OCI-LY7 (cell line): ENCODE results near the gene PARD3B.

ENCODE experiments used
- CTCF ChIP-seq: fragments of 200-600 bp; sonication (generic); conservative IDR thresholded peaks from 2 replicates; pipeline ENCODE4 v1.5.1; 2014; ENCODE audit warnings: mild to moderate bottlenecking, antibody characterized with exemption, low read length, moderate library complexity, mixed read lengths
- EZH2phosphoT487 ChIP-seq: fragments of 200-600 bp; sonication (generic); IDR thresholded peaks from 2 replicates; pipeline ENCODE4 v1.6.1; 2018; ENCODE audit warnings: low read depth, borderline replicate concordance, mild to moderate bottlenecking, mixed run types, antibody characterized with exemption, low read length, moderate library complexity, mixed read lengths

GRCh38 chr2:204573221-204573620, 27.9 kb downstream of the PARD3B start:
- TF ChIP-seq CTCF (no peak), EZH2phosphoT487 (no peak)
